ENCODE results near the gene CD38. TPM values are rescaled to one million over a fixed set of nuclear protein-coding genes. Genes with fewer than 3 reads are reported as not detected.

Gene CD38
- total RNA-seq, 1 experiment from 2014 or later: not detected

- Histone ChIP-seq H3K4me2 (ENCODE audit: low read length) (no peak overlapping the region), H3K27me3 (ENCODE audit: insufficient read depth, low read length) (no peaks in the 10 kb centered on the region), H3K27ac (ENCODE audit: low read depth, low read length) (no peak overlapping the region), H3K4me3 (replicated peaks in 1 of 2; ENCODE audit: low read depth in 1 of 2, low read length in 2 of 2) (no peak overlapping the region), H3K9me2 (ENCODE audit: insufficient read depth) (no peaks in the 10 kb centered on the region), H3K36me3 (ENCODE audit: control insufficient read depth in 1 of 2, insufficient read depth in 2 of 2, low read length in 2 of 2) (no peaks in the 10 kb centered on the region), H2AFZ (ENCODE audit: low read depth, low read length, poor library complexity, severe bottlenecking) (no peak overlapping the region), H3K9ac (ENCODE audit: low read length) (no peak overlapping the region), H3K9me3 (ENCODE audit: control insufficient read depth in 1 of 2, insufficient read depth in 1 of 2, low read depth in 1 of 2, low read length in 2 of 2) (no peaks in the 10 kb centered on the region), H3K79me2 (ENCODE audit: insufficient read depth, low read length) (no peaks in the 10 kb centered on the region), H3K4me1 (ENCODE audit: control insufficient read depth in 1 of 2, insufficient read depth in 2 of 2, low read length in 2 of 2) (no peaks in the 10 kb centered on the region), H4K20me1 (ENCODE audit: insufficient read depth) (no peaks in the 10 kb centered on the region)
- TF ChIP-seq TCF7L2 (IDR thresholded peaks at IDR 0.05; ENCODE audit: borderline replicate concordance, extremely low read depth, insufficient read depth, insufficient read length) (no peak), CTCF (IDR thresholded peaks at IDR 0.05 in 2 of 3, conservative IDR thresholded peaks at IDR 0.05 in 1 of 3; ENCODE audit: borderline replicate concordance in 1 of 3, insufficient read depth in 1 of 3, low read depth in 2 of 3, low read length in 2 of 3) (no peak), SRF (IDR thresholded peaks at IDR 0.05; ENCODE audit: low read depth) (no peak), FOSL1 (IDR thresholded peaks at IDR 0.05; ENCODE audit: low read depth) (no peak), ELF1 (IDR thresholded peaks at IDR 0.05; ENCODE audit: borderline replicate concordance, low read depth) (no peak), EZH2phosphoT487 (IDR thresholded peaks at IDR 0.05; ENCODE audit: borderline replicate concordance) (no peak), ZFX (IDR thresholded peaks at IDR 0.05) (no peak), EZH2 (IDR thresholded peaks at IDR 0.05) (no peak), SIN3A (IDR thresholded peaks at IDR 0.05; ENCODE audit: low read depth) (no peak), POLR2AphosphoS5 (IDR thresholded peaks at IDR 0.05; ENCODE audit: low read depth, low read length) (no peak), ZBTB33 (IDR thresholded peaks at IDR 0.05; ENCODE audit: extremely low read depth, insufficient replicate concordance, low read length) (no peak), EGR1 (IDR thresholded peaks at IDR 0.05; ENCODE audit: low read depth) (no peak), ATF3 (IDR thresholded peaks at IDR 0.05) (no peak), ZNF274 (IDR thresholded peaks at IDR 0.05; ENCODE audit: low read depth, low read length) (no peak), POLR2A (IDR thresholded peaks at IDR 0.05; ENCODE audit: borderline replicate concordance, extremely low read depth, insufficient read depth, insufficient read length) (no peak), REST (IDR thresholded peaks at IDR 0.05; ENCODE audit: low read depth) (no peak), CBX3 (IDR thresholded peaks at IDR 0.05; ENCODE audit: low read depth) (no peak), RAD21 (IDR thresholded peaks at IDR 0.05; ENCODE audit: low read depth) (no peak)
- DNase-seq (ENCODE audit: low read depth, low spot score): no peak
- RAD21 ChIA-PET (ENCODE audit: low non-redundant PET in 1 of 2, low total read pairs in 2 of 2, uncharacterized antibody in 2 of 2, unreplicated experiment in 2 of 2): interaction anchor here (0.8 to 3.5 kb wide), 2 partner anchors 68 to 72 kb away, joined by 3 to 72 read pairs (median 57); no protein-coding TSS in a partner anchor
- intact Hi-C loops (cut with micrococcal nuclease): loop anchor here (5.0 kb wide), 1 partner anchor 406 kb away; no protein-coding TSS in a partner anchor
- no TSS peak for BruUV-seq (replicated peaks)
- POLR2A ChIA-PET: interaction anchor here (2.2 kb wide), 1 partner anchor 72 kb away, joined by 19 read pairs; no protein-coding TSS in a partner anchor
- ATAC-seq: no peak
- CTCF ChIA-PET: interaction anchor here (1.1 to 4.4 kb wide), 15 partner anchors 11 to 404 kb away, joined by 3 to 261 read pairs (median 8); no protein-coding TSS in a partner anchor
Observed at GRCh38 chr4:15883610-15884243, 105.6 kb downstream of the CD38 start.

Measured in HCT116 (cell line).